ENCODE data around the gene CCDC18. TPM values are rescaled to one million over a fixed set of nuclear protein-coding genes. Genes with fewer than 3 reads are reported as not detected.

CCDC18 gene
- total RNA-seq, 1 experiment from 2014 or later = 18.1 TPM

DNA sequence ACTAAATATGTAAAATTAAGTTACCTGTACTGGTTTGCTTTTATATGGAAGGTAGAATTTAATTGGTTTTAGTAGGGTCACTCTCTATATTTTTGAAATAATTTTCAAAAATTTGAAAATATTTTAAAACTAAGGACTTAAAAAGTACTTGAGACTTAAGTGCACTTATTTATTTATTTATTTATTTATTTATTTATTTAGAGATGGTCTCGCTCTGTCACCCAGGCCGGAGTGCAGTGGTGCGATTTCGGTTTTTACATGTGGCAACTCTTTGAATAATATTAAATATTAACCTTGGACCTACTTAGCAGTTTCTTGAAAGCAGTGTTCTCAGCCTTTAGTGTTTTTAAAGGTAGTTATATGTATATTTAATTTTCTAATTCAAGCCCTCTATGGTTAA lies 36.8 kb upstream of the CCDC18 start:
- RAD21 ChIA-PET (ENCODE audit: low non-redundant PET in 1 of 2, low total read pairs in 2 of 2, uncharacterized antibody in 2 of 2, unreplicated experiment in 2 of 2) = no interaction called here
- intact Hi-C loops (cut with micrococcal nuclease) = no loop called here
- Histone ChIP-seq H2AFZ (ENCODE audit: low read depth, low read length, poor library complexity, severe bottlenecking) (no peak overlapping the region), H3K36me3 (ENCODE audit: control insufficient read depth in 1 of 2, insufficient read depth in 2 of 2, low read length in 2 of 2) (peaks cover 4 to 5% of the 10 kb centered on the region in 2 experiments; a peak in 3 of 4 replicates), H3K79me2 (ENCODE audit: insufficient read depth, low read length) (peaks cover 6% of the 10 kb centered on the region; the same call in 1 of the 2 replicates), H3K27me3 (ENCODE audit: insufficient read depth, low read length) (no peaks in the 10 kb centered on the region), H3K4me2 (ENCODE audit: low read length) (no peak overlapping the region), H3K27ac (ENCODE audit: low read depth, low read length) (no peak overlapping the region), H3K4me1 (ENCODE audit: control insufficient read depth in 1 of 2, insufficient read depth in 2 of 2, low read length in 2 of 2) (no peaks in the 10 kb centered on the region), H3K9me3 (ENCODE audit: control insufficient read depth in 1 of 2, insufficient read depth in 1 of 2, low read depth in 1 of 2, low read length in 2 of 2) (no peaks in the 10 kb centered on the region), H3K4me3 (replicated peaks in 1 of 2; ENCODE audit: low read depth in 1 of 2, low read length in 2 of 2) (no peak overlapping the region), H3K9ac (ENCODE audit: low read length) (no peak overlapping the region), H3K9me2 (ENCODE audit: insufficient read depth) (no peaks in the 10 kb centered on the region), H4K20me1 (ENCODE audit: insufficient read depth) (no peaks in the 10 kb centered on the region)
- no peak for TF ChIP-seq CBX3 (IDR thresholded peaks at IDR 0.05; ENCODE audit: low read depth)
- TF ChIP-seq POLR2AphosphoS5 (IDR thresholded peaks at IDR 0.05; ENCODE audit: low read depth, low read length) = no peak
- TF ChIP-seq ATF3 (IDR thresholded peaks at IDR 0.05) = no peak
- no peak for TF ChIP-seq TCF7L2 (IDR thresholded peaks at IDR 0.05; ENCODE audit: borderline replicate concordance, extremely low read depth, insufficient read depth, insufficient read length)
- no peak for TF ChIP-seq CEBPB (IDR thresholded peaks at IDR 0.05; ENCODE audit: low read depth)
- TF ChIP-seq SP1 (IDR thresholded peaks at IDR 0.05; ENCODE audit: low read depth) = no peak
- no peak for TF ChIP-seq POLR2A (IDR thresholded peaks at IDR 0.05; ENCODE audit: borderline replicate concordance, extremely low read depth, insufficient read depth, insufficient read length)
- TF ChIP-seq MAX (IDR thresholded peaks at IDR 0.05) = no peak
- no peak for TF ChIP-seq EZH2phosphoT487 (IDR thresholded peaks at IDR 0.05; ENCODE audit: borderline replicate concordance)
- no peak for TF ChIP-seq SIN3A (IDR thresholded peaks at IDR 0.05; ENCODE audit: low read depth)
- no peak for TF ChIP-seq YY1 (IDR thresholded peaks at IDR 0.05; ENCODE audit: extremely low read depth, insufficient replicate concordance, low read depth, low read length)
- TF ChIP-seq ELF1 (IDR thresholded peaks at IDR 0.05; ENCODE audit: borderline replicate concordance, low read depth) = no peak
- no peak for TF ChIP-seq FOSL1 (IDR thresholded peaks at IDR 0.05; ENCODE audit: low read depth)
- no peak for TF ChIP-seq RAD21 (IDR thresholded peaks at IDR 0.05; ENCODE audit: low read depth)
- no peak for TF ChIP-seq SRF (IDR thresholded peaks at IDR 0.05; ENCODE audit: low read depth)
- TF ChIP-seq CTCF (IDR thresholded peaks at IDR 0.05 in 2 of 3, conservative IDR thresholded peaks at IDR 0.05 in 1 of 3; ENCODE audit: borderline replicate concordance in 1 of 3, insufficient read depth in 1 of 3, low read depth in 2 of 3, low read length in 2 of 3) = no peak
- no peak for TF ChIP-seq ZBTB33 (IDR thresholded peaks at IDR 0.05; ENCODE audit: extremely low read depth, insufficient replicate concordance, low read length)
- no peak for TF ChIP-seq JUND (IDR thresholded peaks at IDR 0.05)
- ATAC-seq (no peak), DNase-seq (ENCODE audit: low read depth, low spot score) (no peak)
- POLR2A ChIA-PET = no interaction called here
- BruUV-seq (replicated peaks) = no TSS peak
- CTCF ChIA-PET = no interaction called here

Data from HCT116 (cell line).